Measurements from ENCODE around the gene PRKCZ.

PRKCZ gene

GRCh38 chr1:2030076-2030871 lies 19.9 kb upstream of the PRKCZ start:
- H3K4me2 ChIP-seq (ENCODE audit: low read length): no peak overlapping the region
- no peak overlapping the region for H3K9ac ChIP-seq (ENCODE audit: low read length)
- no peaks in the 10 kb centered on the region for H3K4me1 ChIP-seq (ENCODE audit: low read length)
- H3K79me2 ChIP-seq (ENCODE audit: low read length): no peaks in the 10 kb centered on the region
- H3K9me3 ChIP-seq (ENCODE audit: insufficient read depth, low read length): no peaks in the 10 kb centered on the region
- no peak overlapping the region for H3K27ac ChIP-seq (ENCODE audit: low read length)
- TF ChIP-seq EZH2phosphoT487 (IDR thresholded peaks at IDR 0.05; ENCODE audit: low read depth) (no peak), CTCF (IDR thresholded peaks at IDR 0.05; ENCODE audit: low read depth, low read length) (no peak)
- no peaks in the 10 kb centered on the region for H4K20me1 ChIP-seq (ENCODE audit: insufficient read depth, low read length)
- H2AFZ ChIP-seq (ENCODE audit: low read depth, low read length): no peak overlapping the region
- peaks cover 14% of the 10 kb centered on the region; the same call in 1 of the 2 replicates for H3K27me3 ChIP-seq (ENCODE audit: low read depth, low read length)
- H3K4me3 ChIP-seq (ENCODE audit: low read length): no peak overlapping the region
- H3K36me3 ChIP-seq (replicated peaks; ENCODE audit: low read depth, low read length): no peaks in the 10 kb centered on the region

GRCh38 chr1:2031546-2032540 lies 18.4 kb upstream of the PRKCZ start:
- Histone ChIP-seq H3K4me3 (ENCODE audit: low read length) (no peak overlapping the region), H4K20me1 (ENCODE audit: insufficient read depth, low read length) (no peaks in the 10 kb centered on the region), H3K9ac (ENCODE audit: low read length) (no peak overlapping the region), H3K4me2 (ENCODE audit: low read length) (no peak overlapping the region), H3K27me3 (ENCODE audit: low read depth, low read length) (peaks cover 14% of the 10 kb centered on the region; the same call in 1 of the 2 replicates), H3K9me3 (ENCODE audit: insufficient read depth, low read length) (no peaks in the 10 kb centered on the region), H3K79me2 (ENCODE audit: low read length) (no peaks in the 10 kb centered on the region), H3K27ac (ENCODE audit: low read length) (no peak overlapping the region), H3K36me3 (replicated peaks; ENCODE audit: low read depth, low read length) (no peaks in the 10 kb centered on the region), H2AFZ (ENCODE audit: low read depth, low read length) (no peak overlapping the region), H3K4me1 (ENCODE audit: low read length) (no peaks in the 10 kb centered on the region)
- TF ChIP-seq CTCF (IDR thresholded peaks at IDR 0.05; ENCODE audit: low read depth, low read length) (no peak), EZH2phosphoT487 (IDR thresholded peaks at IDR 0.05; ENCODE audit: low read depth) (no peak)

- H2AFZ ChIP-seq (ENCODE audit: low read depth, low read length): no peak overlapping the region
- H3K4me3 ChIP-seq (ENCODE audit: low read length): no peak overlapping the region
- H3K9me3 ChIP-seq (ENCODE audit: insufficient read depth, low read length): no peaks in the 10 kb centered on the region
- TF ChIP-seq CTCF (IDR thresholded peaks at IDR 0.05; ENCODE audit: low read depth, low read length) (no peak), EZH2phosphoT487 (IDR thresholded peaks at IDR 0.05; ENCODE audit: low read depth) (no peak)
- no peaks in the 10 kb centered on the region for H3K36me3 ChIP-seq (replicated peaks; ENCODE audit: low read depth, low read length)
- H4K20me1 ChIP-seq (ENCODE audit: insufficient read depth, low read length): no peaks in the 10 kb centered on the region
- H3K4me2 ChIP-seq (ENCODE audit: low read length): no peak overlapping the region
- H3K27me3 ChIP-seq (ENCODE audit: low read depth, low read length): peaks cover 14% of the 10 kb centered on the region; the same call in 1 of the 2 replicates
- H3K4me1 ChIP-seq (ENCODE audit: low read length): no peaks in the 10 kb centered on the region
- H3K9ac ChIP-seq (ENCODE audit: low read length): no peak overlapping the region
- H3K27ac ChIP-seq (ENCODE audit: low read length): no peak overlapping the region
- H3K79me2 ChIP-seq (ENCODE audit: low read length): no peaks in the 10 kb centered on the region
Measured at GRCh38 chr1:2032737-2033136, 17.5 kb upstream of the PRKCZ start.

- H3K4me1 ChIP-seq (ENCODE audit: low read length): no peaks in the 10 kb centered on the region
- no peaks in the 10 kb centered on the region for H3K9me3 ChIP-seq (ENCODE audit: insufficient read depth, low read length)
- no peak overlapping the region for H2AFZ ChIP-seq (ENCODE audit: low read depth, low read length)
- no peak for TF ChIP-seq CTCF (IDR thresholded peaks at IDR 0.05; ENCODE audit: low read depth, low read length)
- TF ChIP-seq EZH2phosphoT487 (IDR thresholded peaks at IDR 0.05; ENCODE audit: low read depth): no peak
- no peaks in the 10 kb centered on the region for H4K20me1 ChIP-seq (ENCODE audit: insufficient read depth, low read length)
- H3K36me3 ChIP-seq (replicated peaks; ENCODE audit: low read depth, low read length): no peaks in the 10 kb centered on the region
- H3K4me2 ChIP-seq (ENCODE audit: low read length): no peak overlapping the region
- no peak overlapping the region for H3K4me3 ChIP-seq (ENCODE audit: low read length)
- H3K27me3 ChIP-seq (ENCODE audit: low read depth, low read length): peaks cover 14% of the 10 kb centered on the region; the same call in 1 of the 2 replicates
- no peak overlapping the region for H3K27ac ChIP-seq (ENCODE audit: low read length)
- no peak overlapping the region for H3K9ac ChIP-seq (ENCODE audit: low read length)
- no peaks in the 10 kb centered on the region for H3K79me2 ChIP-seq (ENCODE audit: low read length)
Measured at GRCh38 chr1:2033165-2033564, 17.0 kb upstream of the PRKCZ start.

All from OCI-LY3 (cell line).